IPS DF 6.9 (cell line): ENCODE results near the gene XRCC1.
A peak's percentile ranks its signal among the peaks of the same experiment; 100 is the strongest.

Experiments used
- DNase-seq: peaks from one replicate; pipeline ENCODE4 v3.0.0-alpha.2; 2013; ENCODE audit warnings: low read depth, low spot score
- H3K27ac ChIP-seq: one replicate; pipeline ENCODE4 v1.5.1; 2013; ENCODE audit warnings: low read length, control low read depth
- H3K27me3 ChIP-seq: 2 replicates; pipeline ENCODE4 v1.6.1; 2013; ENCODE audit warnings: mild to moderate bottlenecking, low read length; ENCODE audit not compliant: control insufficient read depth, insufficient read depth
- H3K36me3 ChIP-seq: 2 replicates; pipeline ENCODE4 v1.6.1; 2013; ENCODE audit warnings: low read length; ENCODE audit not compliant: control insufficient read depth, insufficient read depth
- H3K4me1 ChIP-seq: 2 replicates; pipeline ENCODE4 v1.6.1; 2013; ENCODE audit warnings: low read length; ENCODE audit not compliant: control insufficient read depth, insufficient read depth
- H3K4me3 ChIP-seq: 2 replicates; pipeline ENCODE4 v1.5.1; 2013; ENCODE audit warnings: mild to moderate bottlenecking, low read length
- H3K9me3 ChIP-seq: 2 replicates; pipeline ENCODE4 v1.6.1; 2013; ENCODE audit warnings: low read length, inconsistent platforms; ENCODE audit not compliant: control insufficient read depth, insufficient read depth
- WGBS: extraction: QIAGEN DNeasy Blood & Tissue Kit; methylation state at CpG from one replicate; pipeline ENCODE4 v1.1.7; 2013; ENCODE audit warnings: mixed read lengths, missing lambda C conversion rate; ENCODE audit not compliant: insufficient read length, insufficient coverage; 5-methylcytosine and 5-hydroxymethylcytosine counted together

Gene XRCC1

GRCh38 chr19:43545981-43546380, 29.3 kb downstream of the XRCC1 start:
- Histone ChIP-seq H3K27me3 (no peaks in the 10 kb centered on the region), H3K36me3 (peaks cover 12% of the 10 kb centered on the region), H3K27ac (no peak overlapping the region), H3K4me3 (no peak overlapping the region), H3K9me3 (no peaks in the 10 kb centered on the region), H3K4me1 (no peaks in the 10 kb centered on the region)
- no peak for DNase-seq
- WGBS, result no CpG with 5 or more reads among the region's 2 CpGs

DNA sequence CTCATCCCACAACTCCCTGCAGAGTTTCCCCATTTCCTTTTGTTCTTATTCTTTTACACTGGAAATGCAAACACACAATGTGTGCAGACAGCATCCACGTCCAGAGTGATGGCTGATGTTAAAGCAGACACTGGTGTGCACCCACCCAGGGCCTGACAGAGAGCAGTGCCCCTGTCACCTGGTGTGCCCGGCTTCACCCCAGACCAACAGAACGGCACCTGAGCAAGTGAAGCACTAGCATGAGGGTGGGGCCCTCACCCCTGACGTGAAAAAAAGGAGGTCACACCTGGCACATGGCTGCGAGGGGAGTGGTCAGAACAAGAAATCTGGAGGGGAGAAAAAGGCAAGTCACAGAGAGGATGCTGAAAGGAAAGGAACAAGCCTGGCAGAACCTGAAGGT, 30.1 kb downstream of the XRCC1 start:
- Histone ChIP-seq H3K4me1 (no peaks in the 10 kb centered on the region), H3K27ac (no peak overlapping the region), H3K9me3 (no peaks in the 10 kb centered on the region), H3K27me3 (no peaks in the 10 kb centered on the region), H3K4me3 (no peak overlapping the region), H3K36me3 (peaks cover 12% of the 10 kb centered on the region)
- DNase-seq, result no peak
- WGBS, result no CpG with 5 or more reads among the region's 5 CpGs

- peaks cover 12% of the 10 kb centered on the region for H3K36me3 ChIP-seq
- no peak overlapping the region for H3K27ac ChIP-seq
Observed at GRCh38 chr19:43544077-43544476, 31.2 kb downstream of the XRCC1 start.

DNA sequence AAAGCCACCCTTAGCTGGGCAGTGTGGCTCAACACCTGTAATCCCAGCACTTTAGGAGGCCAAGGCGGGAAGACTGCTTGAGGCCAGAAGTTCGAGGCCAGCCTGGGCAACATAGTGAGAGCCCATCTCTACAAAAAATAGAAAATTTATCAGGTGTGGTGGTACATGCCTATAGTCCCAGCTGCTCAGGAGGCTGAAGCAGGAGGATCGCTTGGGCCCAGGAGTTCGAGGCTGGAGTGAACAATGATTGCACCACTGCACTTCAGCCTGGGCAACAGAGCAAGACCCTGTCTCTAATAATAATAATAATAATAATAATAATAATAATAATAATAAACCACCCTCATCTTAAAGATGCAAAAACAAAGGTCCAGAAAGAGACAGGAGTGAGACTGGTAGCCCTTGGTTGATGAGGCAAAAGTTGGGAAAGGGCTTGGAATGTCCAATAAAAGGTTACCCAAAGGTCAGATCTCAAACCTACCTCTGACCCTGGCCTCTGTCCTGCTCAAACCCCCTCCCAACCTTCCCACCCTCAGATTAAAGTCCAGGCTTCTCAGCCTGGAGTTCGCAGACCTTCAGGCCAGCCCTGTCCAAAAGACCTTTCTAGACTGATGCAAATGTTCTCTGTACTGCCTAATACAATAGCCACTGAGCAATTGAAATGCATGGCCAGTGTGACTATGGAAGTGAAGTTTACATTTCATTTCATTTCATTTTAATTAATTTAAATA, 33.2 kb downstream of the XRCC1 start:
- no peak overlapping the region for H3K4me3 ChIP-seq
- H3K9me3 ChIP-seq, result no peaks in the 10 kb centered on the region
- no peaks in the 10 kb centered on the region for H3K27me3 ChIP-seq
- no peak overlapping the region for H3K27ac ChIP-seq
- no peak for DNase-seq
- H3K4me1 ChIP-seq, result no peaks in the 10 kb centered on the region
- peaks cover 12% of the 10 kb centered on the region for H3K36me3 ChIP-seq
- no CpG with 5 or more reads among the region's 5 CpGs for WGBS

More at GRCh38 chr19:43544077-43544476, 31.2 kb downstream of the XRCC1 start:
- DNase-seq, result no peak
- Histone ChIP-seq H3K9me3 (no peaks in the 10 kb centered on the region), H3K4me1 (no peaks in the 10 kb centered on the region), H3K4me3 (no peak overlapping the region), H3K27me3 (no peaks in the 10 kb centered on the region)
- WGBS, result no CpG with 5 or more reads among the region's 9 CpGs

GRCh38 chr19:43540381-43540780, 34.9 kb downstream of the XRCC1 start:
- Histone ChIP-seq H3K27me3 (no peaks in the 10 kb centered on the region), H3K27ac (no peak overlapping the region), H3K9me3 (no peaks in the 10 kb centered on the region), H3K4me3 (no peak overlapping the region), H3K4me1 (no peaks in the 10 kb centered on the region), H3K36me3 (peaks cover 5% of the 10 kb centered on the region)
- no peak for DNase-seq
- no CpG with 5 or more reads among the region's 3 CpGs for WGBS

GRCh38 chr19:43538922-43539321, 36.4 kb downstream of the XRCC1 start:
- no peak overlapping the region for H3K27ac ChIP-seq
- H3K4me3 ChIP-seq, result no peak overlapping the region
- H3K4me1 ChIP-seq, result no peaks in the 10 kb centered on the region; the same call in 1 of the 2 replicates
- DNase-seq, result no peak
- H3K27me3 ChIP-seq, result no peaks in the 10 kb centered on the region
- no peaks in the 10 kb centered on the region for H3K9me3 ChIP-seq
- peaks cover 3% of the 10 kb centered on the region for H3K36me3 ChIP-seq

DNA sequence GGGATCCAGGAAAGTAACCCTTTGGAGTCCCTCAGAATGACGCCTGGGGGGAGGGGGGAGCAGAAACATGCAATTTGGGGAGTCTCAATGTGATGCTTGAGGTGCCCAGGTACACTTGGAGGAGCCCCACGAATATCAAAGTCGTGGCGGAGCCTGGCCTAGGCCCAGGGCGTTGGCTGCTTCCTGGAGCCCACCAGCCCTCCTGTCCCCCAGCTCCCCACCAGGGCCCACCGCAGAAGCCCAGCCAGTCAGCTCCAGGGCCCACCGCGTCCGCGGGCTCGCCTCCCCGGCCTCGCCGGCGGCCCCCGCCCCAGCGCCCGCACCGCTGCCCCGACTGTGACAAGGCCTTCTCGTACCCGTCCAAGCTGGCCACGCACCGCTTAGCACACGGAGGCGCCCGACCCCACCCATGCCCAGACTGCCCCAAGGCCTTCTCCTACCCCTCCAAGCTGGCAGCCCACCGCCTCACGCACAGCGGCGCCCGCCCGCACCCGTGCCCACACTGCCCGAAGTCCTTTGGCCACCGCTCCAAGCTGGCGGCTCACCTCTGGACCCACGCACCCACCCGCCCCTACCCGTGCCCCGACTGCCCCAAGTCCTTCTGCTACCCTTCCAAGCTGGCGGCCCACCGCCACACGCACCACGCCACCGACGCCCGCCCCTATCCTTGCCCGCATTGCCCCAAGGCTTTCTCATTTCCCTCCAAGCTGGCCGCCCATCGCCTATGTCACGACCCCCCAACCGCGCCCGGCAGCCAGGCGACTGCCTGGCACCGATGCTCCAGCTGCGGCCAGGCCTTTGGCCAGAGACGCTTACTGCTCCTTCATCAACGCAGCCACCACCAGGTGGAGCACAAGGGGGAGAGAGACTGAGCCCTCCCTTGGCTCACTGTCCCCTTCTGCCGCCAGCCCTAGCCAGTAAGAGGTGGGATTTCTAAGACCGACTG, 40.2 kb downstream of the XRCC1 start:
- no peaks in the 10 kb centered on the region; the same call in 1 of the 2 replicates for H3K4me1 ChIP-seq
- H3K27me3 ChIP-seq, result no peaks in the 10 kb centered on the region
- WGBS, result no CpG with 5 or more reads among the region's 62 CpGs
- H3K27ac ChIP-seq, result no peak overlapping the region
- H3K9me3 ChIP-seq, result no peaks in the 10 kb centered on the region
- DNase-seq, result no peak
- H3K36me3 ChIP-seq, result no peaks in the 10 kb centered on the region; the same call in 1 of the 2 replicates
- no peak overlapping the region for H3K4me3 ChIP-seq

- peak overlapping the region; percentile 58; the same call in 1 of the 2 replicates for H3K4me3 ChIP-seq
Observed at GRCh38 chr19:43534305-43534815, 41.0 kb downstream of the XRCC1 start.

GRCh38 chr19:43533546-43534304, 41.6 kb downstream of the XRCC1 start:
- Histone ChIP-seq H3K27me3 (no peaks in the 10 kb centered on the region), H3K9me3 (no peaks in the 10 kb centered on the region), H3K36me3 (no peaks in the 10 kb centered on the region), H3K4me3 (peak overlapping the region; percentile 58; the same call in 1 of the 2 replicates), H3K27ac (no peak overlapping the region), H3K4me1 (no peaks in the 10 kb centered on the region; the same call in 1 of the 2 replicates)
- peak; percentile 96 for DNase-seq
- no CpG with 5 or more reads among the region's 41 CpGs for WGBS

More at GRCh38 chr19:43534305-43534815, 41.0 kb downstream of the XRCC1 start:
- no CpG with 5 or more reads among the region's 17 CpGs for WGBS
- H3K9me3 ChIP-seq, result no peaks in the 10 kb centered on the region
- H3K4me1 ChIP-seq, result no peaks in the 10 kb centered on the region; the same call in 1 of the 2 replicates
- DNase-seq, result no peak
- H3K36me3 ChIP-seq, result no peaks in the 10 kb centered on the region; the same call in 1 of the 2 replicates
- H3K27ac ChIP-seq, result no peak overlapping the region
- no peaks in the 10 kb centered on the region for H3K27me3 ChIP-seq
